ENCODE measurements around the gene TSEN54.

GRCh38 chr17:75550139-75550465 lies 33.8 kb downstream of the TSEN54 start:
- TF ChIP-seq, protein P1, sequence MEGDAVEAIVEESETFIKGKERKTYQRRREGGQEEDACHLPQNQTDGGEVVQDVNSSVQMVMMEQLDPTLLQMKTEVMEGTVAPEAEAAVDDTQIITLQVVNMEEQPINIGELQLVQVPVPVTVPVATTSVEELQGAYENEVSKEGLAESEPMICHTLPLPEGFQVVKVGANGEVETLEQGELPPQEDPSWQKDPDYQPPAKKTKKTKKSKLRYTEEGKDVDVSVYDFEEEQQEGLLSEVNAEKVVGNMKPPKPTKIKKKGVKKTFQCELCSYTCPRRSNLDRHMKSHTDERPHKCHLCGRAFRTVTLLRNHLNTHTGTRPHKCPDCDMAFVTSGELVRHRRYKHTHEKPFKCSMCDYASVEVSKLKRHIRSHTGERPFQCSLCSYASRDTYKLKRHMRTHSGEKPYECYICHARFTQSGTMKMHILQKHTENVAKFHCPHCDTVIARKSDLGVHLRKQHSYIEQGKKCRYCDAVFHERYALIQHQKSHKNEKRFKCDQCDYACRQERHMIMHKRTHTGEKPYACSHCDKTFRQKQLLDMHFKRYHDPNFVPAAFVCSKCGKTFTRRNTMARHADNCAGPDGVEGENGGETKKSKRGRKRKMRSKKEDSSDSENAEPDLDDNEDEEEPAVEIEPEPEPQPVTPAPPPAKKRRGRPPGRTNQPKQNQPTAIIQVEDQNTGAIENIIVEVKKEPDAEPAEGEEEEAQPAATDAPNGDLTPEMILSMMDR (IDR thresholded peaks at IDR 0.05): no peak
- TF ChIP-seq POLR2A (IDR thresholded peaks at IDR 0.05) (no peak), POLR2AphosphoS5 (IDR thresholded peaks at IDR 0.05) (no peak), EP300 (IDR thresholded peaks at IDR 0.05; ENCODE audit: low read depth) (no peak)

Data from transverse colon (tissue), 4 donors.